ENCODE results near the gene HDAC10. TPM values are rescaled to one million over a fixed set of nuclear protein-coding genes. Genes with fewer than 3 reads are reported as not detected.

HDAC10 gene
- total and polyA plus RNA-seq, 10 of the 15 experiments (the other 5 are each of a cell fraction or from before 2014, with no cell fraction given), result 0.26 to 48.6 (median 5.0) TPM

DNA sequence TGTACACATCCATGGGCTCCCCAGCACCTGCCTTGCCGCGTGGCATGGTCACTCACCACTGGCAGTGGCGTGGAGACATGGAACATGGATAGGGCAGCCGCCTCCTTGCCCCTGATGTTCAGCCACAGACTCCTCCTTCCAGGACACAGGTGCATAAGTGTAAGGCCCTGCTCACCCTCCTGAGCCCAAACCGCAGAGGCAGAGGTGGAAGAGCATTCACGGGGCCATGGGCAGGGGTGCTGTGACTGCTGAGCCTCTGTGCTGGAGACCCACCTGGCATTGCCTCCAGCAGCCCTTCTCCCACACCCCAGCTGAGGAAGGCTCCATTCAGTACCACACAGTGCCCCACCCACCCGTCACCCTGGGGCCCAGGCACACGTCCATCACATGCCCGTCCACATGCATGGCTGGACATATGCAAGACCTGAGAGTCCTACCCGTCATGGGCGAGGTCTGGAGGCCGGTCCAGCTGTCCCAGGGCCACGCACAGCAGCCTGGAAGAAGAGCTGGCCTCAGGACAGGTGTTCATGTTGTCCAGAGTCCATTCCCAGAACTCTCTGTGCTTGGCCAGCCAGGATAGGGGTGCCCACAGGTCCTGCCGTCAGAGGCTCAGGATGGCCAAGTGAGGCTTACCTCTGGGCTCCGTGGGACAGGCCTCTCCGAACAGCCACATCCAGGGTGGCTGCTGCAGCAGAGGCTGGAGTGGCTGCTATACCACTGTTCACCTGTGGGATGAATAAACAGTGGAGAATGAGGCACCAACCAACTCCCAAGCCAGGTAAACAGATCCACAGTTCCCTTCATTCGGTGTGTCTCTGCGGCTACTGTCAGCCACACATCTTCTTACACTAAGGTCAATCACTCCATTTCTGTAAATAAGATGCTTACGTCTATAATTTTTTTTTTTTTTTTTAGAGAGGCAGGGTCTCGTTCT, 4.6 kb downstream of the HDAC10 start:
- Histone ChIP-seq H3K27me3 (replicated peaks in 1 of 2; ENCODE audit: control insufficient read depth in 2 of 2, insufficient read depth in 2 of 2, low read length in 1 of 2) (no peaks in the 10 kb centered on the region), H3K36me3 (ENCODE audit: control insufficient read depth in 2 of 2, insufficient read depth in 2 of 2, low read length in 1 of 2) (peaks cover 6 to 14% of the 10 kb centered on the region in 2 experiments; a peak in 3 of 4 replicates), H3K4me1 (ENCODE audit: control insufficient read depth, insufficient read depth, low read length) (peaks cover 29% of the 10 kb centered on the region), H3K9ac (ENCODE audit: control insufficient read depth, insufficient read depth, low read length) (no peak overlapping the region), H3K27ac (ENCODE audit: control insufficient read depth, insufficient read depth) (no peak overlapping the region), H4K20me1 (ENCODE audit: control insufficient read depth, insufficient read depth) (no peaks in the 10 kb centered on the region; the same call in none of the 2 replicates), H3K79me2 (ENCODE audit: control insufficient read depth, insufficient read depth, low read length) (peaks cover 51% of the 10 kb centered on the region), H3K4me2 (ENCODE audit: control insufficient read depth, insufficient read depth) (peak overlapping the region; percentile 91), H2AFZ (ENCODE audit: control insufficient read depth, low read depth, low read length) (no peak overlapping the region), H3K9me3 (replicated peaks; ENCODE audit: control insufficient read depth, insufficient read depth, low read length) (no peaks in the 10 kb centered on the region), H3K4me3 (peak overlapping the region; percentile 73)
- CTCF ChIA-PET, result interaction anchor here (1.2 to 1.6 kb wide), 2 partner anchors 9 to 14 kb away, joined by 3 read pairs; no protein-coding TSS in a partner anchor
- no peak for FAIRE-seq
- no peak for DNase-seq (ENCODE audit: low read depth, low spot score)
- 73% methylated on average over 18 of the region's 20 CpGs for WGBS (ENCODE audit: insufficient coverage, insufficient replicate concordance, low lambda C conversion rate, missing lambda C conversion rate)
- no peak for ATAC-seq
- POLR2A ChIA-PET, result interaction anchor here (1.0 kb wide), 1 partner anchor 60 kb away, joined by 3 read pairs; no protein-coding TSS in a partner anchor
- in situ Hi-C loops (cut with MboI), result no loop called here
- RAD21 ChIA-PET (ENCODE audit: unreplicated experiment), result no interaction called here
- intact Hi-C loops (cut with micrococcal nuclease; ENCODE audit: unreplicated experiment), result loop anchor here (10.0 kb wide), 1 partner anchor 228 kb away; the partner anchor contains the start of gene SBF1
- TF ChIP-seq BHLHE40 (IDR thresholded peaks at IDR 0.05; ENCODE audit: borderline replicate concordance in 1 of 2, low read depth in 2 of 2, low read length in 1 of 2), result no peak
- no peak for TF ChIP-seq ZNF24 (IDR thresholded peaks at IDR 0.05)
- TF ChIP-seq ZNF207 (IDR thresholded peaks at IDR 0.05; ENCODE audit: borderline replicate concordance), result no peak
- TF ChIP-seq CTCF (IDR thresholded peaks at IDR 0.05 in 2 of 3, conservative IDR thresholded peaks at IDR 0.05 in 1 of 3; ENCODE audit: control insufficient read depth in 2 of 3, extremely low read depth in 1 of 3, insufficient read depth in 1 of 3, low read depth in 3 of 3, low read length in 3 of 3), result peak in 2 of 3 experiments; percentile 11 to 14; a peak in 2 of 6 replicates
- TF ChIP-seq CREM (IDR thresholded peaks at IDR 0.05; ENCODE audit: low read depth), result no peak
- no peak for TF ChIP-seq RFX5 (IDR thresholded peaks at IDR 0.05; ENCODE audit: low read depth, low read length)
- TF ChIP-seq NFIC (IDR thresholded peaks at IDR 0.05; ENCODE audit: low read depth, low read length), result no peak
- 0 out of 3 replicates have a peak, but pooled peaks have one; percentile 12 for TF ChIP-seq POU2F2 (IDR thresholded peaks at IDR 0.05; ENCODE audit: borderline replicate concordance, low read depth, low read length)
- TF ChIP-seq POLR2A (IDR thresholded peaks at IDR 0.05; ENCODE audit: low read depth, low read length), result peak; percentile 32; the same call in 1 of the 2 replicates
- BruUV-seq (replicated peaks), result no TSS peak
- SMC1A ChIA-PET (ENCODE audit: uncharacterized antibody, unreplicated experiment), result no interaction called here

All from GM12878 (cell line).